ENCODE results near the gene PDIA2. TPM values are rescaled to one million over a fixed set of nuclear protein-coding genes. Genes with fewer than 3 reads are reported as not detected.
"Not testable (repeated sequence)": the region's sequence is repeated elsewhere in the genome, so short reads cannot be mapped to it uniquely, and the experiment has no call there.

The PDIA2 gene
- total and polyA plus RNA-seq, 7 donors = 0.60 to 5.5 (median 0.82) TPM; not detected in 1

- TF ChIP-seq POLR2AphosphoS5 (IDR thresholded peaks at IDR 0.05) (no peak), EP300 (IDR thresholded peaks at IDR 0.05) (no peak), POLR2A (IDR thresholded peaks at IDR 0.05) (no peak)
- TF ChIP-seq, protein P1, sequence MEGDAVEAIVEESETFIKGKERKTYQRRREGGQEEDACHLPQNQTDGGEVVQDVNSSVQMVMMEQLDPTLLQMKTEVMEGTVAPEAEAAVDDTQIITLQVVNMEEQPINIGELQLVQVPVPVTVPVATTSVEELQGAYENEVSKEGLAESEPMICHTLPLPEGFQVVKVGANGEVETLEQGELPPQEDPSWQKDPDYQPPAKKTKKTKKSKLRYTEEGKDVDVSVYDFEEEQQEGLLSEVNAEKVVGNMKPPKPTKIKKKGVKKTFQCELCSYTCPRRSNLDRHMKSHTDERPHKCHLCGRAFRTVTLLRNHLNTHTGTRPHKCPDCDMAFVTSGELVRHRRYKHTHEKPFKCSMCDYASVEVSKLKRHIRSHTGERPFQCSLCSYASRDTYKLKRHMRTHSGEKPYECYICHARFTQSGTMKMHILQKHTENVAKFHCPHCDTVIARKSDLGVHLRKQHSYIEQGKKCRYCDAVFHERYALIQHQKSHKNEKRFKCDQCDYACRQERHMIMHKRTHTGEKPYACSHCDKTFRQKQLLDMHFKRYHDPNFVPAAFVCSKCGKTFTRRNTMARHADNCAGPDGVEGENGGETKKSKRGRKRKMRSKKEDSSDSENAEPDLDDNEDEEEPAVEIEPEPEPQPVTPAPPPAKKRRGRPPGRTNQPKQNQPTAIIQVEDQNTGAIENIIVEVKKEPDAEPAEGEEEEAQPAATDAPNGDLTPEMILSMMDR (IDR thresholded peaks at IDR 0.05) = no peak
- WGBS, 2 donors = 17 to 69% methylated on average over 2 of the region's 2 CpGs
- intact Hi-C loops (cut with DNase I) = no loop called here
- Histone ChIP-seq H3K27me3 (no peaks in the 10 kb centered on the region), H3K4me1 (peaks cover 0 to 24% (median 15%) of the 10 kb centered on the region in 4 donors), H3K4me3 (no peak overlapping the region), H3K9me3 (no peaks in the 10 kb centered on the region), H3K36me3 (no peaks in the 10 kb centered on the region), H3K27ac (no peak overlapping the region)
- no peak for DNase-seq
Measured at GRCh38 chr16:330741-331140, 47.8 kb downstream of the PDIA2 start.

- H3K4me1 ChIP-seq = peaks cover 0 to 24% (median 15%) of the 10 kb centered on the region in 4 donors
- H3K9me3 ChIP-seq; DNase-seq; H3K4me3 ChIP-seq; H3K27me3 ChIP-seq; H3K27ac ChIP-seq; H3K36me3 ChIP-seq; intact Hi-C loops (cut with DNase I): not testable (repeated sequence)
- 50 to 60% methylated on average over 6 of the region's 6 CpGs for WGBS, 2 donors
Measured at GRCh38 chr16:331181-331814, 48.3 kb downstream of the PDIA2 start.

- TF ChIP-seq POLR2A (IDR thresholded peaks at IDR 0.05) = no peak
- no peak for TF ChIP-seq POLR2AphosphoS5 (IDR thresholded peaks at IDR 0.05)
- TF ChIP-seq EP300 (IDR thresholded peaks at IDR 0.05) = no peak
- TF ChIP-seq, protein P1 (IDR thresholded peaks at IDR 0.05) = no peak
- intact Hi-C loops (cut with DNase I) = no loop called here
- Histone ChIP-seq H3K36me3 (no peaks in the 10 kb centered on the region), H3K4me3 (no peak overlapping the region), H3K4me1 (peaks cover 0 to 12% (median 4%) of the 10 kb centered on the region in 4 donors), H3K27me3 (no peaks in the 10 kb centered on the region), H3K9me3 (no peaks in the 10 kb centered on the region), H3K27ac (no peak overlapping the region)
- no peak for DNase-seq
- 90 to 91% methylated on average over 6 of the region's 6 CpGs for WGBS, 2 donors
Measured at GRCh38 chr16:333406-334094, 50.6 kb downstream of the PDIA2 start.

- H3K36me3 ChIP-seq; DNase-seq; H3K4me3 ChIP-seq; H3K9me3 ChIP-seq; H3K27me3 ChIP-seq; intact Hi-C loops (cut with DNase I); H3K27ac ChIP-seq: not testable (repeated sequence)
- 97% methylated on average over 5 of the region's 5 CpGs for WGBS, 2 donors
- peaks cover 0 to 12% (median 4%) of the 10 kb centered on the region in 4 donors for H3K4me1 ChIP-seq
Measured at GRCh38 chr16:334164-334832, 51.3 kb downstream of the PDIA2 start.

DNA sequence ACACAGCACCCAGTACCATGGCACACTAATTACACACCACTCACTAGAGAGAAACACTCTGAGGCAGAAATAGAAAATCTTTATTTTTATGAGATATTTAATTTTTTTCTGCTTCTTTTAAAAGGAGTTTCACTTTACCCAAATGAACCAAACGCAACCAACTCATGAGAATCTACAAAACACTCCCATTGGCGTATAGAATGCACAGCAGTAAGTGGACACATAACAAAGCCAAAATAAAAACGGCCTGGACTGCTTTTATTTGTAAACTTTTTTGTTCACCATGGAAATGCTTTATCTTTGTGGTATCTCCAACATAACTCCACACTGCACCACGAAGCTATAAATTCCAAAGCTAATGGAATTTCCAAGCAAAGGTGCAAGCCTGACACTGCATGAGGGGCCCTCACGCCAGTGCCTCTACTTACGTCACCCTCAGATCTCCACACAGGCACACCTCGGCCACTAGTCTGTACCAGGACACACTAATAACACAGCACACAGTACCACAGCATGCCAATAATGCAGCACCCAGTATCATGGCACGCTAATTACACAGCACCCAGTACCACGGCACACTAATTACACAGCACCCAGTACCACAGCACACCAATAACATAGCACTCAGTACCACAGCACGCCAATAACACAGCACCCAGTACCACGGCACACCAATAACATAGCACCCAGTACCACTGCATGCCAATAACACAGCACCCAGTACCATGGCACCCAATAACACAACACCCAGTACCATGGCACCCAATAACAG lies 52.1 kb downstream of the PDIA2 start:
- H3K4me3 ChIP-seq; H3K36me3 ChIP-seq; H3K27ac ChIP-seq; intact Hi-C loops (cut with DNase I); H3K9me3 ChIP-seq; DNase-seq; H3K27me3 ChIP-seq: not testable (repeated sequence)
- 84 to 90% methylated on average over 11 of the region's 11 CpGs for WGBS, 2 donors
- peaks cover 0 to 12% (median 4%) of the 10 kb centered on the region in 4 donors for H3K4me1 ChIP-seq

DNA sequence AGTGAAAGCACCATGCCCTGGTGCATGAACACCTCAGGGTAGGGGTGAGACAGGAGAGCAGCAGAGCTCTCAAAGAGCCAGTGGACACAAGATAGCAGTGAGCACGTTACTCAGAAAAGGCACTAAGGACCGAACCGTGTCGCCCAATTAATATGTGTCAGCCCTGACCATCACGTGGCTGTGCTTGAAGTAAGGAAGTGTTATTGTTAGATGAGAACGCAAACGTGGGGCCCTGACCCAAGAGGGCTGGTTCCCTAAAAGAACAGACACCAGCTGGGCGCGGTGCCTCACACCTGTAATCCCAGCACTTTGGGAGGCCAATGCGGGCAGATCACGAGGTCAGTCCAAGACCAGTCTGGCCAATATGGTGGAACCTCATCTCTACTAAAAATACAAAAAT lies 53.3 kb downstream of the PDIA2 start:
- intact Hi-C loops (cut with DNase I) = no loop called here
- Histone ChIP-seq H3K27ac (no peak overlapping the region), H3K4me3 (no peak overlapping the region), H3K36me3 (peaks cover 0 to 2% (median 0%) of the 10 kb centered on the region in 4 donors), H3K4me1 (peaks cover 0 to 7% (median 3%) of the 10 kb centered on the region in 4 donors), H3K27me3 (no peaks in the 10 kb centered on the region), H3K9me3 (no peaks in the 10 kb centered on the region)
- TF ChIP-seq, protein P1 (IDR thresholded peaks at IDR 0.05) = no peak
- TF ChIP-seq POLR2A (IDR thresholded peaks at IDR 0.05) = no peak
- TF ChIP-seq POLR2AphosphoS5 (IDR thresholded peaks at IDR 0.05) = no peak
- TF ChIP-seq EP300 (IDR thresholded peaks at IDR 0.05) = no peak
- 80 to 92% methylated on average over 11 of the region's 11 CpGs for WGBS, 2 donors
- DNase-seq = no peak
